Stimulated activated CD8-positive, alpha-beta memory T cell treated with anti-CD3 and anti-CD28 coated beads, Interleukin-15, amount 100 ng/mL, for 24 hours (primary cell): ENCODE measurements around the gene GABRA4.

Experiments used
- DNase-seq: peaks from one replicate; pipeline ENCODE4 v3.0.0-alpha.2; 2020; ENCODE audit warnings: low read depth

The GABRA4 gene

GRCh38 chr4:46979283-46979682 lies 14.1 kb downstream of the GABRA4 start:
- DNase-seq: no peak

- DNase-seq: no peak
These were observed 16.1 kb downstream of the GABRA4 start for GRCh38 chr4:46977245-46977644.

GRCh38 chr4:46975812-46976553 lies 17.4 kb downstream of the GABRA4 start:
- no peak for DNase-seq

- DNase-seq: no peak
These were observed 18.4 kb downstream of the GABRA4 start for GRCh38 chr4:46974891-46975543.

GRCh38 chr4:46968847-46969246 lies 24.5 kb downstream of the GABRA4 start:
- DNase-seq: no peak

GRCh38 chr4:46967631-46968030 lies 25.8 kb downstream of the GABRA4 start:
- DNase-seq: no peak

GRCh38 chr4:46958742-46959488 lies 34.5 kb downstream of the GABRA4 start:
- DNase-seq: no peak

- no peak for DNase-seq
These were observed 36.9 kb downstream of the GABRA4 start for GRCh38 chr4:46956451-46956850.

GRCh38 chr4:46955601-46956000 lies 37.8 kb downstream of the GABRA4 start:
- DNase-seq: no peak

- DNase-seq: no peak
These were observed 38.7 kb downstream of the GABRA4 start for GRCh38 chr4:46954643-46955042.

GRCh38 chr4:46953564-46953963 lies 39.8 kb downstream of the GABRA4 start:
- no peak for DNase-seq

GRCh38 chr4:46952451-46952850 lies 40.9 kb downstream of the GABRA4 start:
- no peak for DNase-seq

- DNase-seq: no peak
These were observed 42.6 kb downstream of the GABRA4 start for GRCh38 chr4:46950826-46951225.

GRCh38 chr4:46949822-46950221 lies 43.6 kb downstream of the GABRA4 start:
- DNase-seq: no peak

- no peak for DNase-seq
These were observed 45.8 kb downstream of the GABRA4 start for GRCh38 chr4:46947541-46947940.

GRCh38 chr4:46946919-46947536 lies 46.4 kb downstream of the GABRA4 start:
- no peak for DNase-seq

GRCh38 chr4:46945062-46945461 lies 48.3 kb downstream of the GABRA4 start:
- DNase-seq: no peak

- DNase-seq: no peak
These were observed 49.0 kb downstream of the GABRA4 start for GRCh38 chr4:46944345-46944744.

GRCh38 chr4:46937493-46937892 lies 55.9 kb downstream of the GABRA4 start:
- DNase-seq: no peak

GRCh38 chr4:46934726-46935125 lies 58.7 kb downstream of the GABRA4 start:
- no peak for DNase-seq

- DNase-seq: no peak
These were observed 59.7 kb downstream of the GABRA4 start for GRCh38 chr4:46933686-46934085.

- DNase-seq: no peak
These were observed 61.4 kb downstream of the GABRA4 start for GRCh38 chr4:46931981-46932380.

GRCh38 chr4:46930891-46931290 lies 62.5 kb downstream of the GABRA4 start:
- DNase-seq: no peak
